HG02981 (cell line): ENCODE measurements around the gene ZYG11B.
"Not testable (repeated sequence)": the region's sequence is repeated elsewhere in the genome, so short reads cannot be mapped to it uniquely, and the experiment has no call there.

Experiments used
- ATAC-seq: cut with Tn5 transposase; IDR thresholded peaks from one replicate; pipeline ENCODE4 v1.9.1; 2021; ENCODE audit warnings: mild to moderate bottlenecking, moderate library complexity; ENCODE audit not compliant: unreplicated experiment

The ZYG11B gene

GRCh38 chr1:52751589-52752483 lies 25.6 kb downstream of the ZYG11B start:
- ATAC-seq = no peak

DNA sequence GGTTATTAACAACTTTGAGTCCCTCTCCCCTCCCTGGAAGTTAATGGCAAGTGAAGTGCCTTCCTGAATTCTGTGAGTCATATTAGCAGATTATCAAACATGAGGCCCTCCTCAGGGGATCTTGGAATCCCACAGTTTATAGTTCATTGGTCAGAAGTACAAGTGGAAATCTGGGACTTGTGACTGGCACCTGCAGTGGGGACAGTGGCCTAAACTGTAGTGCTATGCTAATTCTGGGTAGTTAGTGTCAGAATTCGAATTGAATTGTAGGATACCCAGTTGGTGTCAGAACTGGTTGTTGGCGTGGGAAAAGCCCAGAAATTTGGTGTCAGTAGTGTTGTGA lies 26.2 kb downstream of the ZYG11B start:
- ATAC-seq = no peak

GRCh38 chr1:52753169-52753568 lies 26.9 kb downstream of the ZYG11B start:
- ATAC-seq = no peak

GRCh38 chr1:52756020-52756419 lies 29.8 kb downstream of the ZYG11B start:
- no peak for ATAC-seq

- ATAC-seq = no peak
These were observed 33.7 kb downstream of the ZYG11B start for GRCh38 chr1:52759908-52760307.

GRCh38 chr1:52767596-52768280 lies 41.5 kb downstream of the ZYG11B start:
- no peak for ATAC-seq

DNA sequence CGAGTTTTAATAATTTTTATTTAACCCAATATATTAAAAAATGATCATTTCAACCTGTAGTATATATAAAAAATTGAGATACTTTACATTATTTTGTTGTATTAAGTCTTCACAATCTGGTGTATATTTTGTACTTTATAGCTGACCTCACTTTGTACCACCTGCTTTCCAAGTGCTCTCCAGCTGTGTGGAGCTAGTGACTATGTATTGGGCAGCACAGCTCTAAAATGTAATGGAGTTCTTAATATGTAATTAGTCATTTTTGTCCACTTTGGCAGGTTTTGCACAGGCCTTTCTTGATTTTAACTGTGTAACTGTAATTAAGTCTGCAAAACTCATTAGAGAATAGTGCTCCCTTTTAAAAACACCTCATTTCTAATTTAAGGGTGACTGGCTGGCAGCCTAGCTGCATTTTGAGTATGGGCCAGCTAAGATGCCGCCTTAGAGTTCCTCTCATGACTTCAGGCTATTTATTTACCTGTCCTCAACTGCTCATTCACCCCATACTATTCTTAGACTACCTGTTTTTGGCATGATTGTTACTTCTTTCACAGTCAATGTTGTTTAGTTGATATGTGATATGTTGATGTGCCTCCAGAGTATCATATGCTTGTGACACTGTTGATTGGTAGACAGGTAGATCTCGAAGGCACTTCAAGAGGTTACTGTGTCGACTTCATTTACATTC lies 43.2 kb downstream of the ZYG11B start:
- ATAC-seq = no peak

DNA sequence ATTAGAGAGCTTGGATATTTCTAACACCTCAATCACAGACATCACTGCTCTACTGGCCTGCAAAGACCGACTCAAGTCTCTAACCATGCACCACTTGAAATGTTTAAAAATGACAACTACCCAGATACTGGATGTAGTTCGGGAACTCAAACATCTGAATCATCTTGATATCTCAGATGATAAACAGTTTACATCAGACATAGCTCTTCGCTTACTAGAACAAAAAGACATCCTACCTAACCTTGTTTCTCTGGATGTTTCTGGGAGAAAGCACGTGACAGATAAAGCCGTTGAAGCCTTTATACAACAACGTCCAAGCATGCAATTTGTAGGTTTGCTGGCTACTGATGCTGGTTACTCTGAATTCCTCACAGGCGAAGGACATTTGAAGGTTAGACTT lies 45.1 kb downstream of the ZYG11B start:
- no peak for ATAC-seq

- ATAC-seq = no peak
These were observed 59.9 kb downstream of the ZYG11B start for GRCh38 chr1:52786148-52786547.

GRCh38 chr1:52790429-52790828 lies 64.2 kb downstream of the ZYG11B start:
- ATAC-seq = not testable (repeated sequence)

DNA sequence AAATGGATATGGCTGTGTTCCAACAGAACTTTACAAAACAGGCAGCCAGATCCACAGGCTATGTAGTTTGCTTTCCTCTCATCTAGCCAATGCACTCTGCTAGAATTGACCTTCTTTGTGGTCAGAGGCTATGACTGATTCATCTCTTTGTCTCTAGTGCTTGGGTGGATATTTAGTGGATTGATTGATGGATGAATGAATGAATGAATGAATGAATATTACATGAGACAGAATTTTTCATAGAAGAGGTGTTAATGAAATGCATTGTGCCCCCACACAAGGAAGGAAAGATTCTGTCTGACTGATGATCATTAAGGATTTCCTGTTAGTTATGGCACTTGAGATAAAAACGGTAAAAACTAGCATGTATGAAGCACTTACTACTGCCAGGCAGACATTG lies 65.8 kb downstream of the ZYG11B start:
- ATAC-seq = no peak

DNA sequence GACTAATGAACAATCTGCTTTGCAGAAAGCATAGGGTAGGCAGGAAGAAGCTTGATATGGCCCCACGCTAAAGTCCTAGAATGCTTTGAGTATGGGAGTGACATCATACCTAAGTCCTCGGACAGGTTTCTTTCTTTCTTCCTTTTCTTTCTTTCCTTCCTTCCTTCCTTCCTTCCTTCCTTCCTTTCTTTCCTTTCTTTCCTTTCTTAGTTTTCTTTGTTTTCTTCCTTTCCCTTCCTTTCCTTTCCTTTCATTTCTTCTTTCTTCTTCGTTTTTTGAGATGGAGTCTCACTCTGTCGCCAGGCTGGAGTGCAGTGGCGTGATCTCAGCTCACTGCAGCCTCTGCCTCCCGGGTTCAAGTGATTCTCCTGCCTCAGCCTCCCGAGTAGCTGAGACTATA lies 67.5 kb downstream of the ZYG11B start:
- not testable (repeated sequence) for ATAC-seq

DNA sequence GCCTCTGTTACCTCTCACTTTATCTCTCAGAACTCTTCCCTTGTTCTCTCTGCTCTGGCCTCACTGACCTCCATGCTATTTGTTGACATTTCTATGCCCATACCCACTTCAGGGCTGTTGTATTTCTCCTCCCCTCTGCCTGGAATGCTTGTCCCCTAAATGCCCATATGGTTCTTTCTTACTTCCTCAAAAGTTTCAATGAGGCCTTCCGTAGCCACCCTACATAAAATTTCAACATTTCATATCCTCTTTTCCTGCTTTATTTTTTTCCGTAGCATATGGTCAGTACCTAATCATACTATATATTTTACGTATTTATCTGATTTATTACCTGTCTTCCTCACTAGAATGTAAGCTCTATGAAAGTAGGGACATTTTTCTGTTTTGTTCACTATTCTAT lies 69.2 kb downstream of the ZYG11B start:
- no peak for ATAC-seq

DNA sequence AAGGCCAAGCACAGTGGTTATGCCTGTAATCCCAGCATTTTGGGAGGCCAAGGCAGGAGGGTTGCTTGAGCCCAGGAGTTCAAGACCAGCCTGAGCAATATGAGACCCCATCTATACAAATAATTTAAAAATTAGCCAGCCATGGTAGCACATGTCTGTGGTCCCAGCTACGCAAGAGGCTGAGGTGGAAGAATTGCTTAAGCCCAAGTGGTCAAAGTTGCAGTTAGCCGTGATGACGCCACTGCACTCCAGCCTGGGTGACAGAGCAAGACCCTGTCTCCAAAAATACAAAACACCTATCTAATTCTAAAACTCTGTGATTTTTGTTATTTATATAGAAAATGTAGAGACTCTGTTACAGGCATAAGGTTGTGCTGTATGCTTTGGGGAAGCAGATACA lies 72.1 kb downstream of the ZYG11B start:
- no peak for ATAC-seq

GRCh38 chr1:52801011-52801410 lies 74.8 kb downstream of the ZYG11B start:
- ATAC-seq = no peak

GRCh38 chr1:52804083-52804482 lies 77.8 kb downstream of the ZYG11B start:
- ATAC-seq = not testable (repeated sequence)

DNA sequence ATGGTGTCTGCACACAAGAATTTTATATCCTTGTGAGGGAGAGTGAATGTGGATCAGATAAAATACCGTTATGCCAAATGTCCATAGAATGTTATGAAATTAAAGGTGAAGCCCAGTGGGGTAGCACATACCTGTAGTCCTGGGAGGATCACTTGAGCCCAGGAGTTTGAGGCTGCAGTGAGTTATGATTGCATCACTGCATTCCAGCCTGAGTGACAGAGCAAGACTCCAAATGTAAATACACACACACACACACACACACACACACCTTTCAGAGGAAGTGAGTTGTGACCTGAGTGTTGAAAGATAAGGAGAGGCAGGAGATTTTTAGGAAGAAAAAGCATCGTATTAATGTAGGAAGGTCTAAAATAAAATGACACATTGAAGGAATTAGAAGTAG lies 88.2 kb downstream of the ZYG11B start:
- no peak for ATAC-seq

DNA sequence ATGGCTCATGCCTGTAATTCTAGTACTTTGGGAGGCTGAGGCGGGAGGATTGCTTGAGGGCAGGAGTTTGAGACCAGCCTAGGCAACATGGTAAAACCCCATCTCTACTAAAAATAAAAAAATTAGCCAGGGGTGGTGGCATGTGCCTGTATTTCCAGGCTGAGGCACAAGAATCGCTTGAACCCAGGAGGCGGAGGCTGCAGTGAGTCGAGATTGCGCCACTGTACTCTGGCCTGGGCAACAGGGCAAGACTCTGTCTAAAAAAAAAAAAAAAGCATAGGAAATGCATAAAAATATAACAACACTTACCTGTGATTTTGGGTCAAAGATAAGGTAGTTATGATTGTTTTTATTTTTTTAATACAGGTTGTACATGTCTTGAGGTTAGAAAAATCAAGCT lies 94.6 kb downstream of the ZYG11B start:
- ATAC-seq = not testable (repeated sequence)

- ATAC-seq = no peak
These were observed 99.6 kb downstream of the ZYG11B start for GRCh38 chr1:52825868-52826267.

GRCh38 chr1:52834798-52835197 lies 108.5 kb downstream of the ZYG11B start:
- ATAC-seq = no peak

DNA sequence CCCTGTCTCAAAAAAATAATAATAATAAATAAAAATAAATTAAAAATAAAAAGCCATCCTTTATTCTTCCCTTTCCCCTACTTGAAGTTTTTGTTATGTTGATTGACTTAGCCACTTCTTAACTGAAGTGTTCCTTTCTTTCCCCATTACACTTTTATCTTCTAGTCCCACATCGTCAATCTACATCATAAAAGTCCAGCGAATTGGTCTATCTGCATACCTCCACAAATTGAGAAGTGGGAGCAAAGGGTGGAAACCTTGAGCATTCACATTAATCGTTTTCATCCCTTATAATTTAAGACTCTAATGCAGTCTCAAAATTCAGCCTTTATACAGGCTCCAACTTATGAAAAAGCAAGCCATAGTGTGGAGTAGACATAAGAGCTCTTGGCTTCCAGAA lies 109.8 kb downstream of the ZYG11B start:
- no peak for ATAC-seq

- not testable (repeated sequence) for ATAC-seq
These were observed 112.9 kb downstream of the ZYG11B start for GRCh38 chr1:52839175-52839574.
